ENCODE measurements around the gene SAMD4B.
A peak's percentile ranks its signal among the peaks of the same experiment; 100 is the strongest.

Gene SAMD4B

DNA sequence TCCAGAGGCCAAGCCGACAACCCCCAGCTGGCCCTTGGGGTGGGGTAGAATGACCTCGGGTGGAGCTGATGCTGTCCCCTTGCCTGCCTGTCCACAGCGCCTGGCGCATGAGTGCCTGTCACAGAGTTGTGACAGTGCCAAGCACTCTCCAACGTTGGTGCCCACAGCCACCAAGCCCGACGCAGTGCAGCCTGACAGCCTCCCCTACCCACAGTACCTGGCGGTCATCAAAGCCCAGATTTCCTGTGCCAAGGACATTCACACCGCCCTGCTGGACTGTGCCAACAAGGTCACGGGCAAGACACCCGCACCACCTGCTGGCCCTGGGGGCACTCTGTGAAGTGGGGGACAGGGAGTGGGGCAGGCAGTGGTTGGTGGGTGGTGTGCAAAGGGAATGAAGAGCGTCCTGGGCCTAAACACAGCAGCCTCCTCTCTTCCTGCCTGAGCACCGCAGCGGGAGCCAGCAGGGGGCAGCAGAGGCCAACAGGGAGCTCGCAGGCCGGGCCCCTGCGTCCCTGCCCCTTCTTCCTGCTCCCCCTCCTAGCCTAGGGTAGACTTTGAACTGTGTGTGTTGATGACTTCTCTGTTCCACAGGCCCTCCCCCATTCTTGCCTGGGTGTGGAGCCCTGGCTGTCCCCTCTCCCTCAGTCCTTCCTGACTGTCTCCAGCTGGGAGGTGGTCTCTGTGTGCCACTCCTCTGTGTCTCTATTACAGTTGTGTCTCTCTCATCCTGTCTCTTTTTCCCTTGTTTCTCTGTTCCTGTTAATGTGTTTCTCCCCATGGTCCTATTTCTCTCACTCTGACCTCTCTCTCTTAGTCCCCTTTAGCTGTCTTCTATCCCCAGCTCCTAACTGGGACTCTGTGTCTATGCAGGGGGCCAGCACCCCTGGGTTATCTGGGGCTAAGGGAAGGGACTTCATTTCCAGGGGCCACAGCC, 55.4 kb downstream of the SAMD4B start:
- DNase-seq: peak; percentile 94

DNA sequence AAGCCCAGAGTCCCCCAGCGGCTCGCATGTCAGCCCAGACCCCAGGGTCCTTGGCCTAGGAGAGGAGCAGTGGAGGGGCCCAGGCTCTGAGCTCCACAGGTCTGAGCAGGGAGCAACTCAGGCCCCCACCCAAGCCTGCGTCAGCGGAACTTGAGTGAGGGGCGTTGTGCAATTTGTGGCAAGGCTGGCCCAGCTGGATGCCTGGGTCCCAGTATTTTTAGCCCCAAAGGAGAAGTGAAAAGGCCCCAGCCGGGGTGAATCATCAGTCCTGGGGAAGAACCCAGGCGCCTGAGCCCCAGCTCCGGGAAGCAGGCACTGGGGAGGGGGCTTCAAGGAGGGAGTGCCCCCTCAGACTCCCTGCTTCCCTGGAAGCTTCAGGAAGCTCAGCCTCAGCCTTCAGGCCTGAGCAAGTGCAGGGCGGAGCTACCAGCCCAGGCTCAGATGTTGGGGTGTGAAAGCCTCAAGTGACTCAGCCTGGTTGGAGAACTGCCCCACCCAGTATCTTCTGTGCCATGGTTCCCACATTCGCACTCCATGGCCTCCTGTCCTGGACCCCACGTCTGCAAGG, 56.2 kb downstream of the SAMD4B start:
- peak; percentile 83 for DNase-seq

DNA sequence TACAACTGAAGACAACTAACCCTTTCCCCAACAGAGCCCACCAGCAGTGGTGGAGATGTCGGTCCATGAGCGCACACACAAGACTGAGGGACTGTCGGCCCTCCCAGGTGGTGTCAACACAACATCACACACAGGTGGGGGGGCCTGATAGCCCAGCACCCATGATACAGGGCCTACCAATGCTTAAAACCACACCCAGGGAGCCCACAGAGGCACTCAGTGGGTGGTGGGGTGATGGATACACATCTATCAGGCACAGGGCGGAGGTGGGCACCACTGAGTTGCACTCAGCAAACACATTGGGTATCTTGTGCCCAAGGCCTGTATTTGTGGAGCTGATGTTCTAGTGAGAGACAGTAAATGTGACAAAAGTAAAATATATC, 57.4 kb downstream of the SAMD4B start:
- no peak for DNase-seq

DNA sequence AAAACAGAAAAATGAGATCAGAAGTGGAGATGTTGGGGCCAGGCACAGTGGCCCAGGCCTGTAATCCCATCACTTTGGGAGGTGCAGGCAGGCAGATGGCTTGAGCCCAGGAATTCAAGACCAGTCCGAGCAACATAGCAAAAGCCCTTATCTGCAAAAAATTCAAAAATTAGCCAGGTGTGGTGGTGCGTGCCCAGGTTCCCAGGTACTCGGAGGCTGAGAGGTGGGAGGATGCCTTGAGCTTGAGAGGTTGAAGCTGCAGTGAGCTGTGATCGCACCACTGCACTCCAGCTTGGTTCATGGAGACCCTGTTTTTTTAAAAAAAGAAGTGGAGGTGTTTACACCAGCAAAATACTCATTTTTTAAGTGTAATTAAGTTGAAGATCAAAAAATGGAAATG, 57.8 kb downstream of the SAMD4B start:
- no peak for DNase-seq

DNA sequence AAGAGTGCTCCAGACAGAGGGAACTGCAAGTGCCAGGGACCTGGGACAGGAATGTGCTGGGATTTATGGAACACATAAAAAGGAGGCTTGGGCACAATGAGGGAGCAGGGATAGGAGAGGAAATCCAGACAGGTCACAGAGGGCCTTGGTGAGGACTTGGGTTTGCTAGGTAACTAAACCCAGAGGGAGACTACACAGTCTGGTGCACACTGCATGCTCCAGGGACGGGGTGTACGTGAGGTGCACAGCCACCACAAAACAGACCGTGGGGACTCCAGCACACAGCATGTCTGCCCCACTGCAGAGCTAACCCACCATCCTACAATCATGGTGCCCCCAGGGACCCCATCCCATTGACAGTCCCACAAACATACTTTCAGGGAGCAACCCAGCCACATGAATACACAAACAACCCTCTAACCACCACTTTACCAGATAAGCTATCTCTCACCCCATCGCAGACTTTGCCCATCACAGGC, 58.9 kb downstream of the SAMD4B start:
- DNase-seq: no peak

DNA sequence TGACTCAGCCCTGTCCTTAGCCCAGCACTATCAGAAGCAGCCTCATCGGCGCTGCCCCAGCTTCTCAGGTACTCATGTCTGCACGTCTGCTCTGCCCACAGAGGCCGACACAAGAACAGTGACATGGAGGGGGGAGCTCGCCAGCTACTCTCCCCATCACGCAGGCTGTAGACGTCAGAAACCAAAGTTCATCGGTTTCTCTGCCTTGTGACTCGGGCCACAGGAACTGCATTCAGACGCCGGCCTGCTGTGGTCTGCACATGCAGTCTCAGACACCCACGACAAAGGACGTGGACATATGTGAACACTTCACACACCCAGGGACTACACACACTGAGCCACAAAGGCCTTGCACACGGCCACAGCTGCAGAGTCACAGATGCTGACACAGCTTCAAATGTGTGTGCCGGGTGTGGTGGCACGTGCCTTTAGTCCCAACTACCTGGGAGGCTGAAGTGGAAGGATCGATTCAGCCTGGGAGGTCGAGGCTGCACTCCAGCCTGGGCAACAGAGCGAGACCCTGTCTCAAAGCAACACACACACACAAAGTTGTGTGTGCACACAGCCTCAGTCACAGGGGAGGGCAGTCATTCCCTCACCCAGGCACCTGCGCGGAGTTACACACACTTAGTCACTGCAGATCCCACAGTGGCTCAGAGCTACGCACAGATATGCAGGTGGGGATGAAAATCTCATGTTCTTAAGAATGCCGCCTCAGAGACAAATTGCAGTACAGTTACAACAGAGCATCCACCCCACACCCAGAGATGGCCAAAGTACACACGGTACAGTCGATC, 59.5 kb downstream of the SAMD4B start:
- DNase-seq: peak; percentile 91

DNA sequence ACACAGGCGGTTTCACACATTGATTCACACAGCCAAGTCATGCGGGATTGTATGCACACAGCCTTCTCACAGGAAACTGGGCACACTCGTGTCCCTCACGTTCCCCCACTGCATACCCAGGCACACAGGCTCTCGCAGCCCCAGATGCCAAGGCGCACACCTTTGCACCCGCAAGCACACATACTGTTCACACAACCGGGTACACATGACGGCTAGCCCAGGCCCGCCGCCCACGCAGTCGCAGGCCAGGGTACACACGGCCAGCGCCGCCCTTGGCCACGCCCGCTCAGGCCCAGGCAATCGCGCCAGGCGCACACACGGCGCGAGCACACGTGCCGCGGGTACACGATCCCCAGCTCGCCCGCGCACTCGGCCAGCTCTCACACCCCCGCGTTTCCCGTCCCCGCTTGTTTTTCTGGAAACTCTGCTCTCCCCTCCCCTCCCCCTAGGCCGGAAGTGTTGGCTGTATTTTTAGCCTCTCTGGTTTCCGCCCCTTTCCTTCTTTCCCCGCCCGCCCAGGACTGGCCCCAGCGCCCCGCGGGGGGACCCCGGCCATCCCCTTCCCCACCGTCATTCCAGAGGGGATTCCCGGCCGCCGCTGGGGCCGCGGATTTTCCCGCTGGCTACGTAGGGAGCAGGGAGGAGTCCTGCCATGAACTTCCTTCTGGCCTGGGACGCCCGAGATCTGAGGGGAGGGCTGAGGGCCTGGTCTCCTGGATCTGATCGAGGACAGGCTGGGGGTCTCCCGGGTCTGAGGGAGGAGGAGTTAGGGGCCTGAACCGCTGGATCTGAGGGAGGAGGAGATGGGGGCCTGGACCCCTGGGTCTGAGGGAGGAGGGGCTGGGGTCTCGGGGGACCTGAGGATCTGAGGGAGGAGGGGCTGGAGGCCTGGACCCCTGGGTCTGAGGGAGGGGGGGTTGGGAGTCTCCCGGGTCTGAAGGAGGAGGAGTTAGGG, 60.4 kb downstream of the SAMD4B start:
- DNase-seq: peak; percentile 91

DNA sequence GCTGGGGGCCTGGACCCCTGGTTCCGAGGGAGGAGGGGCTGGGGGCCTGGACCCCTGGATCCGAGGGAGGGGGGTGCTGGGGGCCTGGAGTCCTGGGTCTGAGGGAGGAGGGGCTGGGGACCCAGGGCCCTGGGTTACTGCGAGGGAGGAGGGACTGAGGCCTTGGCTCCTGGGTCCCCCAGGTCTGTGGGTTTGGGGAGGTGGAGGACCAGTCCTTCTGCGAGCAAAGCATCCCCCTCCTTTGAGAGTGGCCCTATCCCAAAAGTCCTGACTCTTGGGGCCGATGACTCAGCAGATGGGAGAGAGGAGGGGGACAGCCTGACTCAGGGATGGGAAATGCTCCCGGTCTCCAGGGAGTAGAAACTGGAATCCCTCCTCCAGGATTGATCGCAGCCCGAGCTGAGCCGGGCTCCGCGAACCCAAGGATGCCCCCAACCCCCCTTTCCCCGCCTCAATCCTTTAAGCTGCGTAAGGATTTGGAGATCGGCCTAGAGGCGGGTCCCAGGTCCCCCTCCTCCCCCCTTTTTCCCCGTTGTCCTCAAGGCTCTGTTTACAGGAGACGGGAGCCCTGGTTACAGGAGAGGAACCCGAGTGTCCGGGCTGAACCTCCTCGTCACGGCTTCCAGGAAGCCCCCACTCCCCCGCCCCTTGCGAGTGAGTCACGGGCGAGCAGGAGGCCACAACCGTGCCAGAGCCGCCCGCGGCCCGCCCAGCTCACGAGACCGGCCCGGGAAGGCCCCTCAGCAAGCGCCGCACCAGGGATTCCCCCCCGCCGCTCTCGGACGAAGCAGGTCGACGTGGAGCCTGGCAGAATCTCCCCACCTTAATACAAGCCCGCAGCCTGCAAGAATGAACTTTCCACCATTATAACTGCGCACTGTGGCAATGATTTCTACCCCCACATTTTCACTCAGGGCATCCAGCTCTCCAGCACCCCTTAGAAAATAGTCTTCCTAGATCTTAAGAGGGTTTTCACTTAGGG, 61.4 kb downstream of the SAMD4B start:
- DNase-seq: peak; percentile 95

DNA sequence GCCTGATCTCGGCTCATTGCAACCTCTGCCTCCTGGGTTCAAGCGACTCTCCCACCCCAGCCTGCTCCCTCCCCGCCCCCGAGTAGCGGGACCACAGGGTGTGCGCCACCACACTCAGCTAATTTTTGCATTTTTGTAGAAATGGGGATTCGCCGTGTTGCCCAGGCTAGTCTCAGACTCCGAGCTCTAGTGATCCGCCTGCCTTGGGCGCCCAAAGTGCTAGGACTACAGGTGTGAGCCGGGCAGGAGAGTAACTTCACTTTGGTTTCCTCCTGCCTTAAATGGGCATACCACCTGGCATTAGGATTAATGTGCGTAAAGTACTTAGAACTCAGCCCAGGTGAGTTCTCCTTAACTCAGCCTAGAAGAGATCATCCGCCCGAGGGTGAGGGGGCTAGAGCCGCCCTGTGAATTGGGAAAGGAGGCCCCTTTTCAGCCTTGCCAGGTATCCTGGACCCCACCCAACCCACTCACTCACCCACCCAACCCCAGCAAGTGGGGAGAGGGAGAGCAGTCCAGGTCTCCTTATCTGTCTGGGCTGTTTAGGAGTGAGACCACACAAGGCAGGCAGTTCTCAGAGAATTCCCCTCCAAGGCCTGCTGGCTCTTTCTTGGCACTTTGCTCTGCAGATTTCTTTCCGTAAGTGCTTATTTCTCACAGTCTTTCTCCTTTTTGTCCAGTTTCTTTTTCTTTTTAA, 63.2 kb downstream of the SAMD4B start:
- DNase-seq: no peak

DNA sequence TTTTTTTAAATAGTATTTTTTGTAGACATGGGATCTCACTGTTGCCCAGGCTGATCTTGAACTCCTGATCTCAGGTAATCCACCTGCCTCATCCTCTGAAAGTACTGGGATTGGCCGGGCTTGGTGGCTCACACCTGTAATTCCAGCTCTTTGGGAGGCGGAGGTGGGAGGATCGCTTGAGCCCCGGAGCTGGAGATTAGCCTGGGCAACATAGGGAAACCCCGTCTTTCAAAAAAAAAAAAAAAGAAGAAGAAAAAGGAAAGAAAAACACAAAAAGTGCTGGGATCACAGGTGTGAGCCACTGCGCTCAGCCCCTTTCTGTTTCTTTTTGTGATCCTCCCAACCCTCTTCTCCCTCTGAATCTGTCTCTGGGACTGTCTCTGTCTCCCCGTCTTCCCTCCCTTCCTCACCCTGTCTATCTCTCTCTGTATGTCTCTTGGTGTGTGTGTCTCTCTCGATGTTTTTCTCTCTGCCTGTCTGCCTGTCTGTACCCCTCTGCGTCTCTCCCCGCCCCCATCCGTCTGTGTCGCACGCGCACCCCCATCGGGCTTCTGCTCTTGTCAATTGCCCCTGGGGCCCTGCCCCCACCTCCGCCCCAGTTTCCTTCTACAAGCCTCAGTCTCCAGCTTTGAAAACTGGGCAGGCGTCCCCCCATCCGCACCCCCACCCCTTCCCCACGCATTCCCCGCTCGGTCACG, 63.9 kb downstream of the SAMD4B start:
- DNase-seq: peak; percentile 89

DNA sequence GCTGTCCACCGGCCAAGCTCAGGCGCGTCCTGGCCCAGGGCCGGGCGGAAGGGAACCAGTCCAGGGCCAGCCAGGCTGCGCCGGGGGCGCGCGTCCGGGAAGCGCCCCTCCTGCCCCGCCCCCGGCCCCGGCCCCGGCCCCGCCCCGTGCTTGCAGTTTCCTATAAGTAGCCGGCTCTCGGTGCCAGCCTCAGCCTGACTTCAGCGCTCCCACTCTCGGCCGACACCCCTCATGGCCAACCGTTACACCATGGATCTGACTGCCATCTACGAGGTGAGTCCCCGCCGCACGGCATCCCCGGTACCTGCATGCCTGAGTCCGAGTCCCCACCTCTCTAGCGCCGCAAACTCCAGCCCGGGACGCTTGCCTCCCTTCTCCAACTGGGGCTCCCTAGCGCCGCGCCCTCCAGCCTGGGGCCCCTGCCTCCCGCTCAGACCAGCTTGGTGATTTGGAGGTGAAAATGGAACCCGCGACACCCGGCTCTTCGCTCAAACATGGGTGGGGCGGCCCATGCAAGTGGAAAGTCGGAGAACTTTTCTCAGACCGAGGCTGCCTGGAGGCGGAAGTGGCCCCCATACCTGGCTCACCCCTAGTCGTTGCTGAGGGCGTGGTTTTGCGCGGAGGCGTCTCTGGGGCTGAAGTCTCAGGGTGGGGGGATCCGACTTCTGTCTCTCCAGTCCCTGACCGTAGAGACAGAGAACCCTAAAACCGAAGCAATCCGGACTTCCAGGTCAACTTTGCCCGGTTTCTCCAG, 64.6 kb downstream of the SAMD4B start, which contains the start of gene ZFP36:
Gene ZFP36, plus strand, starts transcription at position 192 of the 754 bp plus-strand sequence. Its CDS starts 58 bp downstream, at position 250.
- DNase-seq: peak; percentile 93

DNA sequence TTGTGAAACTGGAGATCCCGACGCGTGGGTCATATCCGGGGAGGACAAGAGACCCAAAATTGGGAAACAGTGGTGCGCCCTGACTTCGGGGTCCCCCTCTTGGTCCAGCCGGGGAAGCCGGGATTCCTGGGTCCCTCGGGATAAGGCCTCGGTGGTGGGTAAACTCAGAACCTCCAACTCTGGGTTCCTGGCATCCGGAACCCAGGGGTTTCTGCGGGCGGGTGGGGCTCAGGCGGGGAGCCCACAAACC, 65.1 kb downstream of the SAMD4B start:
- no peak for DNase-seq

DNA sequence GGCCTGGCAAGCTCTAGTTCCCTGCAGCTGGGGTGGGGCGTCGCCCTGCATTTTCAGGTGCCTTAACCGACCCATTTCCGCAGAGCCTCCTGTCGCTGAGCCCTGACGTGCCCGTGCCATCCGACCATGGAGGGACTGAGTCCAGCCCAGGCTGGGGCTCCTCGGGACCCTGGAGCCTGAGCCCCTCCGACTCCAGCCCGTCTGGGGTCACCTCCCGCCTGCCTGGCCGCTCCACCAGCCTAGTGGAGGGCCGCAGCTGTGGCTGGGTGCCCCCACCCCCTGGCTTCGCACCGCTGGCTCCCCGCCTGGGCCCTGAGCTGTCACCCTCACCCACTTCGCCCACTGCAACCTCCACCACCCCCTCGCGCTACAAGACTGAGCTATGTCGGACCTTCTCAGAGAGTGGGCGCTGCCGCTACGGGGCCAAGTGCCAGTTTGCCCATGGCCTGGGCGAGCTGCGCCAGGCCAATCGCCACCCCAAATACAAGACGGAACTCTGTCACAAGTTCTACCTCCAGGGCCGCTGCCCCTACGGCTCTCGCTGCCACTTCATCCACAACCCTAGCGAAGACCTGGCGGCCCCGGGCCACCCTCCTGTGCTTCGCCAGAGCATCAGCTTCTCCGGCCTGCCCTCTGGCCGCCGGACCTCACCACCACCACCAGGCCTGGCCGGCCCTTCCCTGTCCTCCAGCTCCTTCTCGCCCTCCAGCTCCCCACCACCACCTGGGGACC, 65.6 kb downstream of the SAMD4B start:
- peak; percentile 83 for DNase-seq

DNA sequence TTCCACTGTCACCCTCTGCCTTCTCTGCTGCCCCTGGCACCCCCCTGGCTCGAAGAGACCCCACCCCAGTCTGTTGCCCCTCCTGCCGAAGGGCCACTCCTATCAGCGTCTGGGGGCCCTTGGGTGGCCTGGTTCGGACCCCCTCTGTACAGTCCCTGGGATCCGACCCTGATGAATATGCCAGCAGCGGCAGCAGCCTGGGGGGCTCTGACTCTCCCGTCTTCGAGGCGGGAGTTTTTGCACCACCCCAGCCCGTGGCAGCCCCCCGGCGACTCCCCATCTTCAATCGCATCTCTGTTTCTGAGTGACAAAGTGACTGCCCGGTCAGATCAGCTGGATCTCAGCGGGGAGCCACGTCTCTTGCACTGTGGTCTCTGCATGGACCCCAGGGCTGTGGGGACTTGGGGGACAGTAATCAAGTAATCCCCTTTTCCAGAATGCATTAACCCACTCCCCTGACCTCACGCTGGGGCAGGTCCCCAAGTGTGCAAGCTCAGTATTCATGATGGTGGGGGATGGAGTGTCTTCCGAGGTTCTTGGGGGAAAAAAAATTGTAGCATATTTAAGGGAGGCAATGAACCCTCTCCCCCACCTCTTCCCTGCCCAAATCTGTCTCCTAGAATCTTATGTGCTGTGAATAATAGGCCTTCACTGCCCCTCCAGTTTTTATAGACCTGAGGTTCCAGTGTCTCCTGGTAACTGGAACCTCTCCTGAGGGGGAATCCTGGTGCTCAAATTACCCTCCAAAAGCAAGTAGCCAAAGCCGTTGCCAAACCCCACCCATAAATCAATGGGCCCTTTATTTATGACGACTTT, 66.4 kb downstream of the SAMD4B start:
- DNase-seq: peak; percentile 26

DNA sequence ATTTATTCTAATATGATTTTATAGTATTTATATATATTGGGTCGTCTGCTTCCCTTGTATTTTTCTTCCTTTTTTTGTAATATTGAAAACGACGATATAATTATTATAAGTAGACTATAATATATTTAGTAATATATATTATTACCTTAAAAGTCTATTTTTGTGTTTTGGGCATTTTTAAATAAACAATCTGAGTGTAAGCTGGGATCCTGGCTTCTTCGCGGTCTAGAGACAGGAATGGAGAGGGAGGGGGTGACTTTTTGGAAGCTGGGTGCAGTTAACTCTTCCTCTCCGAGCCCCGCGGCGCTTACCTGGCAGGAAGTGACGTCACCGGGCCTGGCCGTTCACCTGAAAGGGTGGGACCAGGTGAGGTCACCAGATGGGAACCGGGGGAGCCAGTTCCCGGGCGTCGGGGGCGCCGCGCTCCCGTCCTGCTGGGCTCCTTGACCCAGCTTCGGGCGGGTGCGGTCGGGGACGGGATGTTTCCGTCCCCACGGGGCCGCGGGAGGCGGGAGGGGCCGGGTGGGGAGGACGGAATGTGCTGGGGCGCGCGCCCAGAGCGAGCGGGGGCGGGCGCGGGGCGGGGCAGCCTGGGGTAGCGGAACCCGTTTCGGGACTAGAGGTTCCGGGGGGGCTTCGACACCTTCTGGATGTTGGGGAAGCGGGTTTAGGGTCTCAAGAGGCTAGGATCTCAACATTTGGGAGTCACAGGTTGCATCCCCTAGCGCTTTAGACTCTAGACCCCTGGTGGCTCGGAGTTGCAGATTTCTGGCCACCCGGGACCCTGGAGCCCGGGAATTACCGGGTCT, 67.2 kb downstream of the SAMD4B start:
- DNase-seq: peak; percentile 87

DNA sequence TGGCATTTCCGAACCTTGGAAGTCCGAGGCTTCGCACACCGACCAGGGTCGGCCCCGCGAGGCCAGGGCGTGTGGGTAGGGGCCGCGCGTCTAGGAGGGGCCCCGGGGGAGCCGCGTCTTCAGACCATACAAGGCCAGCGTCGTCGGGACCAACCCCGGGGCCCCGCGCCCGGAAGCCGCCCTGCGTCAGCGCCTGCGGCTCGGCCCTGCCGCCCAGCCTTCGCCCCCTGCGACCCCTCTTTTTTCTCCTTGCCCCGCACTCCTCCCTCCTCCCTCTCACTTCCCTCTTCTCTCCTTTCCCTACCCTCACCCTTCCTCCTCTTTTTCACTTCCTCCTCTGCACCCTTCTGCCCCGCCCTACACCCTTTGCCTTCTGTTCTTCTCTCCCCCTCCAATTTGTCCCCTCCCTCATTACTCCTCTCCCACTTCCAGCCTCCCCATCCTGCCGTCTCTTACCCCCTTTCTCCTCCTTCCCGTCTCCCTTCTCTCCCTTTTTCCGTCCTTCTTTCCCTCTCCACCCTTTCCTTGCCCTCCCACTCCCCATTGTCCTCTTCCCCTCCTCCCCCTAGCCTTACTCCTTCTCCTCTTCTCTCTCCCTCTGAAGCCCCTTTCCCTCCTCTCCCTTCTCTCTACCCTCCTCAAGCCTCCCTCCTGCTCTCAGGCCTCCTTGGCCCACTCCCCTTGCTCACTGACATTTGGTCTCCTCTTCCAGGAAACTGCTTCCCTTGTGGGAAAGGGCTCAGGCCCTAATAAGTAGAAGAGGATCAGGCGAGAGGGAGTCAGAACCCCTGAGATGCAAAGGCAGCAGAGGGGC, 68.0 kb downstream of the SAMD4B start:
- DNase-seq: peak; percentile 72
